Caco-2 (cell line): Measurements from ENCODE around the gene GJD2. TPM values are rescaled to one million over a fixed set of nuclear protein-coding genes. Genes with fewer than 3 reads are reported as not detected.

Source experiments
- BruUV-seq: library from RNA; stranded (reverse); fragments of 400-500 nt; replicated peaks from 2 replicates; lab custom pipeline; 2021; lab: Mats Ljungman, UMichigan
- CTCF ChIA-PET: fragments of 300-600 bp; sonication (Branson Sonifier 250); formaldehyde crosslinking; loops from one replicate; lab custom pipeline; 2022; ENCODE audit warnings: antibody characterized with exemption; lab: Charles Lee
- POLR2A ChIA-PET: fragments of 300-600 bp; sonication (Branson Sonifier 250); formaldehyde crosslinking; loops from one replicate; lab custom pipeline; 2022; ENCODE audit warnings: antibody characterized with exemption; lab: Charles Lee
- DNase-seq, 2 experiments: peaks; one replicate each; pipeline versions ENCODE4 v3.0.0 to v3.0.0-alpha.2; 2020 to 2022
- H3K27me3 ChIP-seq: replicated peaks from 2 replicates; pipeline ENCODE4 v1.6.0; 2011; ENCODE audit warnings: low read length; ENCODE audit not compliant: control insufficient read depth, insufficient read depth
- H3K36me3 ChIP-seq: 2 replicates; pipeline ENCODE4 v1.5.1; 2011; ENCODE audit warnings: low read length; ENCODE audit not compliant: control insufficient read depth, insufficient read depth
- H3K4me1 ChIP-seq: fragments of 250-450 bp; sonication (Bioruptor Pico); 2 replicates; pipeline ENCODE4 v1.5.1; 2020; ENCODE audit warnings: mild to moderate bottlenecking
- H3K4me3 ChIP-seq: 2 replicates; pipeline ENCODE4 v1.5.1; 2011; ENCODE audit warnings: low read depth, mild to moderate bottlenecking, control low read depth, low read length
- H3K9me3 ChIP-seq: fragments of 250-450 bp; sonication (Bioruptor Pico); 2 replicates; pipeline ENCODE4 v1.5.1; 2020; ENCODE audit warnings: mild to moderate bottlenecking, moderate library complexity
- H3K27ac Mint-ChIP-seq: one replicate; pipeline ENCODE4 v1.8.0; 2022; ENCODE audit warnings: mixed read lengths; ENCODE audit not compliant: unreplicated experiment
- H3K27me3 Mint-ChIP-seq: one replicate; pipeline ENCODE4 v1.8.0; 2022; ENCODE audit warnings: mixed read lengths; ENCODE audit not compliant: insufficient read depth, unreplicated experiment
- H3K36me3 Mint-ChIP-seq: one replicate; pipeline ENCODE4 v1.8.0; 2022; ENCODE audit warnings: mild to moderate bottlenecking, mixed read lengths; ENCODE audit not compliant: insufficient read depth, unreplicated experiment
- H3K4me1 Mint-ChIP-seq: one replicate; pipeline ENCODE4 v1.8.0; 2022; ENCODE audit warnings: low read depth, mixed read lengths; ENCODE audit not compliant: unreplicated experiment
- H3K4me3 Mint-ChIP-seq: one replicate; pipeline ENCODE4 v1.8.0; 2022; ENCODE audit warnings: mild to moderate bottlenecking, moderate library complexity, mixed read lengths; ENCODE audit not compliant: unreplicated experiment
- H3K9me3 Mint-ChIP-seq: one replicate; pipeline ENCODE4 v1.8.0; 2022; ENCODE audit warnings: mixed read lengths; ENCODE audit not compliant: unreplicated experiment
- intact Hi-C: fragments of 100-400 bp; cut with micrococcal nuclease; formaldehyde crosslinking; loops from one replicate; pipeline ENCODE4 v1.10.0; 2022; ENCODE audit not compliant: unreplicated experiment
- total RNA-seq: library from RNA; stranded (reverse); gene quantifications from 2 replicates; pipeline ENCODE4 v1.2.3, GENCODE V29; 2022
- TF ChIP-seq, protein P1 (sequence below), 2 experiments: fragments of 200-600 bp in 1 of 2; IDR thresholded peaks; 1 replicate in 1 of 2; 2 replicates in 1 of 2; pipeline versions ENCODE4 v1.5.1 to v1.8.0; 2011 to 2022; ENCODE audit warnings: antibody characterized with exemption in 1 of 2, control low read depth in 1 of 2, inconsistent platforms in 1 of 2, low read depth in 1 of 2, low read length in 1 of 2, mild to moderate bottlenecking in 1 of 2, moderate library complexity in 1 of 2; ENCODE audit not compliant: insufficient read depth in 1 of 2, severe bottlenecking in 1 of 2, unreplicated experiment in 1 of 2

Gene GJD2
- total RNA-seq, 1 experiment from 2014 or later, result not detected

DNA sequence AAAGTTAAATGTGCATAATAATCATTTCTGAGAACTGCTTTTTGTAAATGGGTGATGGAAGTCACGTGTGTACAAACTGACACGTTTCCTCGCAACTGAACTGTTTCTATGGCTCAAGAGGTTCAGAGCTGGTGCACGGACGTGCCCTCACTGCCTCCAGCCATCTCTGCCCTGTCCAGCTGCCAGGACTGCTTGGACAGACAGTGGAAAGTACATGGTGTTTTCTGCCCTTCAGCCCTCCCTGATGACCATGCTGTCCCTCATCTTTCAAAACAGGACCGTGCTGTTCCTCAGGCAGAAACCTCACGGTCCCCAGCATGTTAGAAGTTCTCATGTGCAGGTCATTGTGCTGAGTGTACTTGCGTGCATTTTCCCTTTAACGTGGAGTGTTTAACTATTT is 38.7 kb downstream of the GJD2 start:
- no peak overlapping the region for H3K27ac Mint-ChIP-seq
- peaks cover 16% of the 10 kb centered on the region for H3K27me3 Mint-ChIP-seq
- ChIA-PET CTCF (no interaction called here), POLR2A (no interaction called here)
- H3K4me1 Mint-ChIP-seq, result peaks cover under 1% of the 10 kb centered on the region
- H3K9me3 Mint-ChIP-seq, result no peaks in the 10 kb centered on the region
- no peaks in the 10 kb centered on the region for H3K36me3 Mint-ChIP-seq
- Histone ChIP-seq H3K27me3 (no peaks in the 10 kb centered on the region; the same call in 1 of the 2 replicates), H3K36me3 (no peaks in the 10 kb centered on the region), H3K9me3 (no peaks in the 10 kb centered on the region), H3K4me1 (no peaks in the 10 kb centered on the region), H3K4me3 (no peak overlapping the region)
- TF ChIP-seq, protein P1, sequence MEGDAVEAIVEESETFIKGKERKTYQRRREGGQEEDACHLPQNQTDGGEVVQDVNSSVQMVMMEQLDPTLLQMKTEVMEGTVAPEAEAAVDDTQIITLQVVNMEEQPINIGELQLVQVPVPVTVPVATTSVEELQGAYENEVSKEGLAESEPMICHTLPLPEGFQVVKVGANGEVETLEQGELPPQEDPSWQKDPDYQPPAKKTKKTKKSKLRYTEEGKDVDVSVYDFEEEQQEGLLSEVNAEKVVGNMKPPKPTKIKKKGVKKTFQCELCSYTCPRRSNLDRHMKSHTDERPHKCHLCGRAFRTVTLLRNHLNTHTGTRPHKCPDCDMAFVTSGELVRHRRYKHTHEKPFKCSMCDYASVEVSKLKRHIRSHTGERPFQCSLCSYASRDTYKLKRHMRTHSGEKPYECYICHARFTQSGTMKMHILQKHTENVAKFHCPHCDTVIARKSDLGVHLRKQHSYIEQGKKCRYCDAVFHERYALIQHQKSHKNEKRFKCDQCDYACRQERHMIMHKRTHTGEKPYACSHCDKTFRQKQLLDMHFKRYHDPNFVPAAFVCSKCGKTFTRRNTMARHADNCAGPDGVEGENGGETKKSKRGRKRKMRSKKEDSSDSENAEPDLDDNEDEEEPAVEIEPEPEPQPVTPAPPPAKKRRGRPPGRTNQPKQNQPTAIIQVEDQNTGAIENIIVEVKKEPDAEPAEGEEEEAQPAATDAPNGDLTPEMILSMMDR (IDR thresholded peaks at IDR 0.05; ENCODE audit: insufficient read depth in 1 of 2, low read depth in 1 of 2, low read length in 1 of 2, severe bottlenecking in 1 of 2, unreplicated experiment in 1 of 2), result no peak
- no peak overlapping the region for H3K4me3 Mint-ChIP-seq
- DNase-seq, result no peak
- intact Hi-C loops, result no loop called here
- no TSS peak for BruUV-seq

DNA sequence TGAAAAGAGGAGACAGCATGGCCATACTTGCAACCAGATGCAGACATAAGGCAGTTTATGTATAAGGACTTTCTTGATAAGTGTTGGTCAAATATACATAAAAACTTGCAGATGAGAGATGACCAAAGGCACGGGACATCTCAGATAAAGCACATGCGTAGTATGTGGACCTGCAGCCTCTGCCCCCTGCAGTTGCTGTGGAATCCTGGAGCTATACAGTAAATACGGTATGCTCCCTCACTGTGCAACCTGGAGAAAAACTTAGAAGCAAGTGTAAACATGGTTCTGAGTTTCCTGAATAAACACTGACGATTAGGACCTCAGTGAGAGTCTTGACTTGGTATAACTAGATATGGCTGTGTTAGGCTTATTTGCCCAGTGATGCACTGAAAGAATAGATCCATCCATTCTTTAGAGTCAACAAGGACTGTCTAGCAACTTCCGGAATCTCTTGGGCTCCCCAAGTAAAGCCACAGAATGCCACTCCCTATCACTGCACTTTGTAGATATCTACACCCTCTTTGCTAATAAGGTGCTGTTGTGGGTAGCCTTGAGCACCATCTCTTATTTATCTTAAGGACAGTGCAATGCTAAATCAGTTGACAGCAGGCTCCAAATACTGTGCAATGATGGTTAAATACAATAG is 40.2 kb downstream of the GJD2 start:
- TF ChIP-seq, protein P1 (IDR thresholded peaks at IDR 0.05; ENCODE audit: insufficient read depth in 1 of 2, low read depth in 1 of 2, low read length in 1 of 2, severe bottlenecking in 1 of 2, unreplicated experiment in 1 of 2), result no peak
- H3K4me1 ChIP-seq, result no peaks in the 10 kb centered on the region
- ChIA-PET POLR2A (no interaction called here), CTCF (no interaction called here)
- Mint-ChIP-seq H3K4me1 (no peaks in the 10 kb centered on the region), H3K27me3 (peaks cover 15% of the 10 kb centered on the region), H3K27ac (no peak overlapping the region), H3K36me3 (no peaks in the 10 kb centered on the region), H3K4me3 (no peak overlapping the region), H3K9me3 (no peaks in the 10 kb centered on the region)
- H3K9me3 ChIP-seq, result no peaks in the 10 kb centered on the region
- BruUV-seq, result no TSS peak
- intact Hi-C loops, result no loop called here
- no peaks in the 10 kb centered on the region for H3K36me3 ChIP-seq
- DNase-seq, result no peak
- no peaks in the 10 kb centered on the region for H3K27me3 ChIP-seq
- no peak overlapping the region for H3K4me3 ChIP-seq

DNA sequence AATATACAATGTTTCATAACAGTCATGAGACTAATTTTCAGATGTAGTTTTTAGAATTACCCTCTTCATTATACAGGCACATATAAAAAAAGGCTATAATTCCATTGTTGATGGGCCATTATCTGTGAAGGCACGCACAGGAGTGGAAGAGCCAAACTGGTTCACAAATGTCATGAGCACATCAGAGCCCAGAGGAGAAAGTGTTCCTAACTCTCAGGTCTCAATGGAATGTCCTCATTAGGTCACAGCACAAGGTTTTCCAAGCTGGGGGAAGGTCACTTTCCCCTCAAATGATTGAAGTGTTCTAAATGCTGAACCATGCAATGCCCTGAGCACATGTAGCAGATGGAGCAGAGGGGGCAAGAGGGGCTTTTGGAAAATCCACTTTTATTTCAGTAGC is 41.2 kb downstream of the GJD2 start:
- 0 out of 2 replicates have a peak, but pooled peaks cover under 1% of the 10 kb centered on the region for H3K27me3 ChIP-seq
- no peaks in the 10 kb centered on the region for H3K4me1 ChIP-seq
- no peak overlapping the region for H3K4me3 ChIP-seq
- CTCF ChIA-PET, result no interaction called here
- H3K4me3 Mint-ChIP-seq, result no peak overlapping the region
- TF ChIP-seq, protein P1 (IDR thresholded peaks at IDR 0.05; ENCODE audit: insufficient read depth in 1 of 2, low read depth in 1 of 2, low read length in 1 of 2, severe bottlenecking in 1 of 2, unreplicated experiment in 1 of 2), result no peak
- no peaks in the 10 kb centered on the region for H3K4me1 Mint-ChIP-seq
- no TSS peak for BruUV-seq
- no peaks in the 10 kb centered on the region for H3K9me3 Mint-ChIP-seq
- no peaks in the 10 kb centered on the region for H3K36me3 ChIP-seq
- H3K27me3 Mint-ChIP-seq, result peaks cover 15% of the 10 kb centered on the region
- intact Hi-C loops, result no loop called here
- no peaks in the 10 kb centered on the region for H3K9me3 ChIP-seq
- DNase-seq, result no peak
- no peak overlapping the region for H3K27ac Mint-ChIP-seq
- POLR2A ChIA-PET, result no interaction called here
- no peaks in the 10 kb centered on the region for H3K36me3 Mint-ChIP-seq
